HL-60 (cell line): ENCODE measurements around the gene CDS2.

Source experiments
- DNase-seq, 2 experiments: peaks; one replicate each; pipeline ENCODE4 v3.0.0-alpha.2; 2010 to 2020; ENCODE audit warnings: low read depth in 1 of 2, low spot score in 1 of 2
- H3K27ac ChIP-seq: fragments of 250-450 bp; sonication (Bioruptor Pico); replicated peaks from 2 replicates; pipeline ENCODE4 v1.5.1; 2020; ENCODE audit warnings: mild to moderate bottlenecking, moderate library complexity
- H3K27me3 ChIP-seq: fragments of 250-450 bp; sonication (Bioruptor Pico); 2 replicates; pipeline ENCODE4 v1.5.1; 2021; ENCODE audit warnings: mild to moderate bottlenecking, moderate library complexity; ENCODE audit not compliant: insufficient read depth, poor library complexity, severe bottlenecking
- H3K4me3 ChIP-seq: replicated peaks from 2 replicates; pipeline ENCODE4 v1.5.1; 2011; ENCODE audit warnings: mild to moderate bottlenecking, control low read depth, low read length; ENCODE audit not compliant: insufficient read depth
- GABPA ChIP-seq: IDR thresholded peaks from 2 replicates; pipeline ENCODE4 v1.6.1; 2012; ENCODE audit warnings: low read depth
- POLR2AphosphoS5 ChIP-seq: IDR thresholded peaks from 2 replicates; pipeline ENCODE4 v1.6.1; 2012; ENCODE audit warnings: low read depth
- SPI1 ChIP-seq: IDR thresholded peaks from 2 replicates; pipeline ENCODE4 v1.6.1; 2012; ENCODE audit warnings: low read depth, mild to moderate bottlenecking, borderline replicate concordance
- TF ChIP-seq, protein P1 (sequence below): IDR thresholded peaks from 2 replicates; pipeline ENCODE4 v1.6.1; 2012; ENCODE audit warnings: low read depth; ENCODE audit not compliant: insufficient replicate concordance
- TF ChIP-seq, protein P2 (sequence below): IDR thresholded peaks from one replicate; pipeline ENCODE4 v1.5.1; 2011; ENCODE audit warnings: low read length, control low read depth, inconsistent platforms; ENCODE audit not compliant: insufficient read depth

CDS2 gene

DNA sequence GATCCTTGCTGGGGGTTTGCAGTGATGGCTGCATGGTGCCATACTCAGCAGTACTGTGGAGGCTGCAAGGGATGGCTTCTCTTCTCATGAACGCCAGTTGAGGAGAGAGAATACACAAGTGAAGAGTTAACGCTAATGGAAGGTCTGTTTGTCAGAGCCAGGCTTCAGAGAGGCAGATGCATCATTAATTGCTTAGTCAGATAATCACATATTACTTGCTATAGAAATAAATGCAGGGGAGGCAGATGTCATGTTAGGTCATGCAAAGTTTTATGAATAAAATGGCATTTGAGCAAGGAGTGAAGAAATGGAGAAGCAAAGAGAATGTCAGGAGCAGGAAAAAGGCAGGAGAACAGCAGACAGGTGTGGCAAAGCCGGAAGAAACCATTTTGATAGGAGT lies 51.2 kb downstream of the CDS2 start:
- TF ChIP-seq SPI1 = no peak
- TF ChIP-seq GABPA = no peak
- no peak for TF ChIP-seq POLR2AphosphoS5
- TF ChIP-seq, protein P1, sequence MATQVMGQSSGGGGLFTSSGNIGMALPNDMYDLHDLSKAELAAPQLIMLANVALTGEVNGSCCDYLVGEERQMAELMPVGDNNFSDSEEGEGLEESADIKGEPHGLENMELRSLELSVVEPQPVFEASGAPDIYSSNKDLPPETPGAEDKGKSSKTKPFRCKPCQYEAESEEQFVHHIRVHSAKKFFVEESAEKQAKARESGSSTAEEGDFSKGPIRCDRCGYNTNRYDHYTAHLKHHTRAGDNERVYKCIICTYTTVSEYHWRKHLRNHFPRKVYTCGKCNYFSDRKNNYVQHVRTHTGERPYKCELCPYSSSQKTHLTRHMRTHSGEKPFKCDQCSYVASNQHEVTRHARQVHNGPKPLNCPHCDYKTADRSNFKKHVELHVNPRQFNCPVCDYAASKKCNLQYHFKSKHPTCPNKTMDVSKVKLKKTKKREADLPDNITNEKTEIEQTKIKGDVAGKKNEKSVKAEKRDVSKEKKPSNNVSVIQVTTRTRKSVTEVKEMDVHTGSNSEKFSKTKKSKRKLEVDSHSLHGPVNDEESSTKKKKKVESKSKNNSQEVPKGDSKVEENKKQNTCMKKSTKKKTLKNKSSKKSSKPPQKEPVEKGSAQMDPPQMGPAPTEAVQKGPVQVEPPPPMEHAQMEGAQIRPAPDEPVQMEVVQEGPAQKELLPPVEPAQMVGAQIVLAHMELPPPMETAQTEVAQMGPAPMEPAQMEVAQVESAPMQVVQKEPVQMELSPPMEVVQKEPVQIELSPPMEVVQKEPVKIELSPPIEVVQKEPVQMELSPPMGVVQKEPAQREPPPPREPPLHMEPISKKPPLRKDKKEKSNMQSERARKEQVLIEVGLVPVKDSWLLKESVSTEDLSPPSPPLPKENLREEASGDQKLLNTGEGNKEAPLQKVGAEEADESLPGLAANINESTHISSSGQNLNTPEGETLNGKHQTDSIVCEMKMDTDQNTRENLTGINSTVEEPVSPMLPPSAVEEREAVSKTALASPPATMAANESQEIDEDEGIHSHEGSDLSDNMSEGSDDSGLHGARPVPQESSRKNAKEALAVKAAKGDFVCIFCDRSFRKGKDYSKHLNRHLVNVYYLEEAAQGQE = no peak
- TF ChIP-seq, protein P2, sequence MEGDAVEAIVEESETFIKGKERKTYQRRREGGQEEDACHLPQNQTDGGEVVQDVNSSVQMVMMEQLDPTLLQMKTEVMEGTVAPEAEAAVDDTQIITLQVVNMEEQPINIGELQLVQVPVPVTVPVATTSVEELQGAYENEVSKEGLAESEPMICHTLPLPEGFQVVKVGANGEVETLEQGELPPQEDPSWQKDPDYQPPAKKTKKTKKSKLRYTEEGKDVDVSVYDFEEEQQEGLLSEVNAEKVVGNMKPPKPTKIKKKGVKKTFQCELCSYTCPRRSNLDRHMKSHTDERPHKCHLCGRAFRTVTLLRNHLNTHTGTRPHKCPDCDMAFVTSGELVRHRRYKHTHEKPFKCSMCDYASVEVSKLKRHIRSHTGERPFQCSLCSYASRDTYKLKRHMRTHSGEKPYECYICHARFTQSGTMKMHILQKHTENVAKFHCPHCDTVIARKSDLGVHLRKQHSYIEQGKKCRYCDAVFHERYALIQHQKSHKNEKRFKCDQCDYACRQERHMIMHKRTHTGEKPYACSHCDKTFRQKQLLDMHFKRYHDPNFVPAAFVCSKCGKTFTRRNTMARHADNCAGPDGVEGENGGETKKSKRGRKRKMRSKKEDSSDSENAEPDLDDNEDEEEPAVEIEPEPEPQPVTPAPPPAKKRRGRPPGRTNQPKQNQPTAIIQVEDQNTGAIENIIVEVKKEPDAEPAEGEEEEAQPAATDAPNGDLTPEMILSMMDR = no peak
- no peak for DNase-seq
- H3K27ac ChIP-seq = no peak overlapping the region
- no peak overlapping the region for H3K4me3 ChIP-seq
- H3K27me3 ChIP-seq = no peaks in the 10 kb centered on the region

DNA sequence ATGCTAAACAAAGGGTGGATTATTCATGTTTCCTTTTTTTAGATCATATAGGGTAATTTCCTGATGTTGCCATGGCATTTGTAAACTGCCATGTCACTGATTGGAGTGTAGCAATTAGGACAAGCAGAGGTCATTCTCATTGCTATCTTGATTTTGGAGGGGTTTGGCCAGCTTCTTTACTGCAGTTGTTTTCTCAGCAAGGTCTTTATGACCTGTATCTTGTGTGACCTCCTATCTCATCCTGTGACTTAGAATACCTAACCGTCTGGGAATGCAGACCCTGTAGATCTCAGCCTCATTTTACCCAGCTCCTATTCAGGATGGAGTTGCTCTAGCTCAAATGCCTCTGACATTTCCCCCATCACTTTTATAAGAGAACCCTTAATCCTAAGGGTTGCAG lies 53.6 kb downstream of the CDS2 start:
- no peak for DNase-seq
- no peaks in the 10 kb centered on the region for H3K27me3 ChIP-seq
- no peak overlapping the region for H3K4me3 ChIP-seq
- no peak overlapping the region for H3K27ac ChIP-seq
- TF ChIP-seq, protein P1 = no peak
- TF ChIP-seq SPI1 = no peak
- TF ChIP-seq, protein P2 = no peak
- no peak for TF ChIP-seq GABPA
- TF ChIP-seq POLR2AphosphoS5 = no peak

DNA sequence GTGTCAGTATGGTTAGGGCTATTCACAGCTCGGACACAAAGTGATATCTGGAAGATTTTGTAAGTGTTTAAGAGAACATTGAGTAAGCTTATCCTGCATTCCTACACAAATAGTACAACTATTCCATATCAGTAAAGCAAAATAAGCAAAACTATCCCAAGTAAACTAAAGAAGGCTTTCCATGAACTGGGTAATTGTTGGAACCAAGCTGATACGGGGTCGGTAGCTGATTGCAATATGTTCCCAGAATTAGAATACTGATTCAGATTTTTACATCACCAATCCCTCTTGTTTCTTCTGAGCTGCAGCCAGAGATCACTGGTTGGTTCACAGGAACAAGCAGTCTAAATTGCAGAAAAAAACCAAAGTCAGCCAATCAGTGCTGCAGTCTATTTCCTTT lies 54.1 kb downstream of the CDS2 start:
- Histone ChIP-seq H3K27ac (no peak overlapping the region), H3K4me3 (no peak overlapping the region), H3K27me3 (no peaks in the 10 kb centered on the region)
- TF ChIP-seq SPI1 (no peak), GABPA (no peak), POLR2AphosphoS5 (no peak)
- TF ChIP-seq, protein P1 = no peak
- TF ChIP-seq, protein P2 = no peak
- no peak for DNase-seq
